IPS-15b (cell line): ENCODE measurements around the gene AIFM3.

ENCODE experiments used
- H3K27me3 ChIP-seq: one replicate; pipeline ENCODE4 v1.6.1; 2013; ENCODE audit warnings: low read length; ENCODE audit not compliant: control insufficient read depth, insufficient read depth
- H3K36me3 ChIP-seq: one replicate; pipeline ENCODE4 v1.6.1; 2013; ENCODE audit warnings: low read length; ENCODE audit not compliant: control insufficient read depth, insufficient read depth
- H3K4me1 ChIP-seq: one replicate; pipeline ENCODE4 v1.6.1; 2013; ENCODE audit warnings: mild to moderate bottlenecking, low read length; ENCODE audit not compliant: control insufficient read depth, insufficient read depth
- H3K4me3 ChIP-seq: one replicate; pipeline ENCODE4 v1.5.1; 2013; ENCODE audit warnings: low read depth, low read length
- H3K9ac ChIP-seq: one replicate; pipeline ENCODE4 v1.6.1; 2013; ENCODE audit warnings: low read depth, mild to moderate bottlenecking, low read length
- H3K9me3 ChIP-seq: one replicate; pipeline ENCODE4 v1.6.1; 2013; ENCODE audit warnings: mild to moderate bottlenecking, low read length; ENCODE audit not compliant: control insufficient read depth, insufficient read depth

Gene AIFM3

DNA sequence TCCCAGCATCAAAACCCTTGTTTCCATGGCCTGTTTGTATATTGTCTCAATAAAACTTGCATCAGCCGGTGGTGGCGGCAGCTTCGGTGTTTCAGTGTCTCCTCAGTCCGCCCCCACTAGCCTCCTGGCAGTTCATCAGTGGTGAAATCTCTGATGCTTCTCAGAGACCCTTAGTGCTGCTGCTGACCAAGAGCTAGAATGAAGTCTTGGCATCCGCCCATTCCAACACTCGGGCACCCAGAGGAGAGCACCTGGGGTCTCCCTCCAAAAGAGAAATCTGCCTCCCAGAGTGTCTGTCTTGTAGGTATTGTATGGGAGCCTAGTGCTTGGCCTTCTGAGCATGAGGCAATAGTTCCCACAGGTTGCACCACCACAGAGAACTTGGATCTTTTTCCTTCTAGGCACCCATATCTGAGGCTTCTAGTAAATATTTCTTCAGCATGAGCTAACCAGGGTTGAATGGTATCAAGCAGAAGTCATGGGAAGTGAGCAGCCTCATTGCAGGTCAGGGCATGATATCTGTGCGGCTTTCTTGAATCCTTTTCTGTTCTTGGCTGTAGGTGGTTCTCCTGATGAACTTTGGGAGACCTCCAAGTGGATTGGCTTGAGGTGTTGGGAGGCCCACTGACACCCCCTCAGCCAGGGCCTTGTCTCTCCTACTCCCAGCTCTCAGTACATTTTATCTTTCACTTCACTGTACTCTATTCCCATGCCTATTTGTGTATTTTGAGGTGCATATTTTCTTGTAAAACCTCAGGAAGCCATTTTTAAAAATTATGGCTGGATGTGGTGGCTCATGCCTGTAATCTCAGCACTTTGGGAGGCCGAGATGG is 13.2 kb upstream of the AIFM3 start:
- peaks cover 30% of the 10 kb centered on the region for H3K36me3 ChIP-seq
- peaks cover 11% of the 10 kb centered on the region for H3K27me3 ChIP-seq
- H3K9ac ChIP-seq = no peak overlapping the region
- no peak overlapping the region for H3K4me3 ChIP-seq
- peaks cover 4% of the 10 kb centered on the region for H3K4me1 ChIP-seq
- H3K9me3 ChIP-seq = no peaks in the 10 kb centered on the region

DNA sequence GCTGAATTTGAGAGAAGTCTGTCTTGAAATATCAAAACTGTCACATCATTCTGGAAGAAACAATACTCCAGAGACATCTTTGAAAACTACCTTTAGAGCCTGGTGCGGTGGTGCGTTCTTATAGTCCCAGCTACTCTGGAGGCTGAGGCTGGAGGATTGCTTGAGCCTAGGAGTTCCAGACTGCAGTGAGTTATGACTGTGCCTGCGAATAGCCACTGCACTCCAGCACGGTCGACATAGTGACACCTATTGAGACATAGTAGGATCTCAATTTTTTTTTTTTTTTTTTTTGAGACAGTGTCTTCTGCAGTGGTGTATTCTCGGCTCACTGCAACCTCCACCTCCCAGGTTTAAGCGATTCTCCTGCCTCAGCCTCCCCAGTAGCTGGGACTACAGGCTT is 11.5 kb upstream of the AIFM3 start:
- Histone ChIP-seq H3K4me1 (peaks cover 4% of the 10 kb centered on the region), H3K9ac (no peak overlapping the region)

DNA sequence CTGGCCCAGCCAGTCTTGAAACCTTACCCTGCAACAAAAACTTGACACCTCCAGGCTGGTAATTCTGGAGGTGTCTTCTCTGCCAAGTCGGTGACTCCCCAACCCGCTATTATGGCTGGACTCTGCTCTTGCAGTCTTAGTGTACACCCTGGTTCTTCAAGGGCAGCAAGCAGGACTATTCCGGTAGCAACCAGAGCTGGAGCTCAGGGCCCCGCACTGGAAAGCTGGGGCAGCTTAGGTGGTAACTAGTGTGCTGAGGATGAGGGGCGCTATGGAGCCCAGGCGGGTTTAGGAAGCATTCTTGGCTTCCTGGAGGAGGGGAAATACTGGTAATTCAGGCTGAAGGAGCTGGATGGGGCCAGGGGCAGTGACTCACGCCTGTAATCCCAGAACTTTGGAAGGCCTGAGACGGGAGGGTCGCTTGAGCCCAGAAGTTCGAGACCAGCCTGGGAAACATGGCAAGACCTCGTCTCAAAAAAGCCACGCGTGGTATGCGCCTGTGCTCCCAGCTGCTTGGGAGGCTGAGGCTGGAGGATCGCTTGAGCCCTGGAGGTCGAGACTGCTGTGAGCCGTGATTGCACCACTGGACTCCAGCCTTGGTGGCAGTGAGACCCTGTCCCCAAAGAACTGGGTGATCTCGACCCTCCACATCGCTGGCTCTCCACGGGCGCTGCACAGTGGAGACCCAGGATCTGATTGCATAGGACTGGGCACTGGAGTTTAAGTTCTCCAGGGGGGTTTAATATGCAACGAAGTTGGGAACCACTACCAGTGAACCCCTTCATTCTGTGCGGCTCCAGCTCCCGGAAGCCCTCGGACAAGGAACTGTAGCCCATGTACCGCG is 10.6 kb upstream of the AIFM3 start:
- Histone ChIP-seq H3K27me3 (peaks cover 11% of the 10 kb centered on the region), H3K9me3 (no peaks in the 10 kb centered on the region), H3K36me3 (peaks cover 15% of the 10 kb centered on the region), H3K4me1 (peaks cover 4% of the 10 kb centered on the region), H3K9ac (peak overlapping the region; percentile 70), H3K4me3 (peak overlapping the region; percentile 82)

More for the DNA sequence above, 11.5 kb upstream of the AIFM3 start:
- Histone ChIP-seq H3K4me3 (no peak overlapping the region), H3K27me3 (peaks cover 11% of the 10 kb centered on the region), H3K36me3 (peaks cover 24% of the 10 kb centered on the region), H3K9me3 (no peaks in the 10 kb centered on the region)

DNA sequence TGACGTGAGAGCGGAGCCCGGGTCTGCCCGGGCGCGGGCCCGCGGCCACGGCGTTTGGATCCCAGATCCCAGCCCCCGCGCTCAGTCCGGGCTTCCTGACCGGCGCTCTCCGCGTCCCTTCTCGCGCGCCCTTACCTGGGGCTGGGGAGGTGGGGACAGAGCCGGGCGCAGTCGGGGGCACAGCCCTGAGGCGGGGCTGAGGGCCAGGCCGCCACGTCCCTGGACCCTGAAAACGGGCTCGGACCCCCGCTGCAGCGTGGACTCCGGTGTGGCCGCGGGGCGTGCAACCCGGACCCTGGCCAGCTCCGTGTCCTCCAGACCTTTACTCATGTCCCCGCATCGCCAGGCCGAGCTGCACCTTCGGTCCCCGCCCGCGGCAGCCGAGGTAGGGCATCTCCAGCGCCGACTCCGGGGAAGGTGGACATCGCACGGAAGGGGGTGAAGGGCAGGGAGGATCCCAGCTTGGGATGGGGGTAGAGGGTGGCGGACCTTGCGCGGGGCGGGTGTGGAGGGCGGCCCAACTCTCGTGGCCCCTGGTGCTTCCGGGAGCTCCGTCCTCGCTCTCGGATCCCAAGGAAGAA is 9.9 kb upstream of the AIFM3 start:
- peaks cover 4% of the 10 kb centered on the region for H3K4me1 ChIP-seq
- peaks cover 12% of the 10 kb centered on the region for H3K36me3 ChIP-seq
- peaks cover 14% of the 10 kb centered on the region for H3K27me3 ChIP-seq
- H3K9me3 ChIP-seq = no peaks in the 10 kb centered on the region
- no peak overlapping the region for H3K9ac ChIP-seq
- peak overlapping the region; percentile 82 for H3K4me3 ChIP-seq

DNA sequence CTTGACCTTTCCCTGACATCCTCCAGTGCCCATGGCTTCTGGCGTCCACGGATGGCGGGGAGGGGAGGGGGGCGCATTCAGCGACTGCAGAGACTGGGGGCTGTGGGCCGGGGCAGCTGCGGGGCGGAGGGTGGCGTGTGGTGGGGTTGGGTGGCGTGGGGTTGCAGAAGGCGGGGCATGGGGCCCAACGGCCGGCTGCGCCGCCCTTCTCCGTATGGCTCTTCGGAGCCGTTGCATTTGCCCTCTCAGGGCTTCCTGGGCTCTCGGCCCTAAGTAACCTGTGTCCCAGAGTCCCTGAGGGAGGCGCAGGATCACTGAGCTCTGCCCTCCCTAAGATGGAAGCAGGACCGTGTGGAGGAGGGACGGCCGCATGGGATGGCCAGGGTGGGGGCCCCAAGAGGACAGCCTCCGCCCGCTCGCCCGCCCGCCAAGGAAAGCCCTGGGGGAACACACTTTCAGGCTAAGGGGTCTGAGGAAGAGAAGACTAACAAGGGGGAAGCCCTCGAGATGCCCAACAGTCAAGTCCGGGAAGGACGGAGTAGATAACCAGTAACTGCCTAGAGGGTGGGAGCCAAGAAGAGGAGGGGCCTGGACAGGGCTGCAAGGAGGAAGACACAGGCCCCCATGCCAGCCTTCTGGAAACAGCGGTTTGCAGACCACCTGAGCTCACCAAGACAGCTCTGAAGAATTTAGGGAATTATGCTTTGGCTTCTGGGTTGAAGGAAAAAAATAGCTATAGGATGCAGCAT is 9.2 kb upstream of the AIFM3 start:
- Histone ChIP-seq H3K27me3 (peaks cover 20% of the 10 kb centered on the region), H3K36me3 (peaks cover 6% of the 10 kb centered on the region), H3K9me3 (no peaks in the 10 kb centered on the region), H3K9ac (no peak overlapping the region), H3K4me3 (peak overlapping the region; percentile 82), H3K4me1 (peaks cover 4% of the 10 kb centered on the region)

DNA sequence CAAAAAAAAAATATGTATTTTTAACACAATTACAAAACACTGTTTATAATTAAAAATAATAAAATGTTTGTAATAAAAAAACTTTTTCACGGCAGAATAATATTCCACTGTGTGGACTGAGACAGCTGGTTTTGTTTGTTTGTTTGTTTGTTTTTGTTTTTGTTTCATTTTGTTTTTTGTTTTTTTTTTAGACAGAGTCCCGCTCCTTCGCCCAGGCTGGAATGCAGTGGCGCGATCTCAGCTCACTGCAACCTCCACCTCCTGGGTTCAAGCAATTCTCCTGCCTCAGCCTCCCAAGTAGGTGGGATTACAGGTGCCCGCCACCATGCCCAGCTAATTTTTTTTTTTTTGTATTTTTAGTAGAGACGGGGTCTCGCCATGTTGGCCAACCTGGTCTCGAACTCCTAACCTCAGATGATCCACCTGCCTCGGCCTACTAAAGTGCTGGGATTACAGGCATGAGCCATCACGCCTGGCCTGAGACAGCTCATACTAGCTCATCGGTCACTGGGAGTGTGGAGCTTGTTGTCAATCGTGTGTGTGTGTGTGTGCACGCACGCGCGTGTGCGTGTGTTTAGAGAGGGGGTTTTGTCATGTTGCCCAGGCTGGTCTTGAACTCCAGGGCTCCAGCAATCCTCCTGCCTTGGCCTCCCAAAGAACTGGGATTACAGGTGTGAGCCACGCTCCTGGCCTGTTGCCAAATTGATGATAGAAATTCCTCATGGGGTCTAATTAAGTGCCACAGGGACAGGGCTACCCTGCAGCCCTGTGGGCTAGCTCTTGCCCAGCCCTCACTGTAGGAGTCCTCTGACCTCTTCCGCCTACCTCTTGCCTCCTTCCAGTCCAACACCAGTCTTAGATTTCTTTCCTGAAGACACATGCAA is 7.2 kb upstream of the AIFM3 start:
- Histone ChIP-seq H3K9me3 (no peaks in the 10 kb centered on the region), H3K9ac (no peak overlapping the region), H3K27me3 (peaks cover 39% of the 10 kb centered on the region), H3K4me3 (no peak overlapping the region), H3K36me3 (no peaks in the 10 kb centered on the region), H3K4me1 (peaks cover 7% of the 10 kb centered on the region)

DNA sequence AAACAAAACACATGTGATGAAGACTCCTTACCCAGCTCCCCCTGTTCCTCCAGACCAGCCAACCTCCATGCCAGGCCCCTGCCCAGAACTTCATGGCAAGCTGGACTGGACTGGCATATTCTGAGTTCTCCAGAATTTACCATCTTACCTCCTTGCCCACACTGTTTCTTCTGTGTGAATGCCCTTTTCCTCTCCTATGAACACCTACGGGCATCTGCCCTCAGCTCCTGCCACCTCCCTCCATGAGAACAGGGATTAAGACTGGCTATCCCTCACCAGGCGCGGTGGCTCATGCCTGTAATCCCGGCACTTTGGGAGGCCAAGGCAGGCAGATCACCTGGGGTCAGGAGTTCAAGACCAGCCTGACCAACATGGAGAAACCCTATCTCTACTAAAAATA is 6.4 kb upstream of the AIFM3 start:
- no peaks in the 10 kb centered on the region for H3K9me3 ChIP-seq
- peaks cover 44% of the 10 kb centered on the region for H3K27me3 ChIP-seq
- no peaks in the 10 kb centered on the region for H3K36me3 ChIP-seq
- H3K4me1 ChIP-seq = peaks cover 7% of the 10 kb centered on the region
- H3K4me3 ChIP-seq = no peak overlapping the region
- no peak overlapping the region for H3K9ac ChIP-seq

DNA sequence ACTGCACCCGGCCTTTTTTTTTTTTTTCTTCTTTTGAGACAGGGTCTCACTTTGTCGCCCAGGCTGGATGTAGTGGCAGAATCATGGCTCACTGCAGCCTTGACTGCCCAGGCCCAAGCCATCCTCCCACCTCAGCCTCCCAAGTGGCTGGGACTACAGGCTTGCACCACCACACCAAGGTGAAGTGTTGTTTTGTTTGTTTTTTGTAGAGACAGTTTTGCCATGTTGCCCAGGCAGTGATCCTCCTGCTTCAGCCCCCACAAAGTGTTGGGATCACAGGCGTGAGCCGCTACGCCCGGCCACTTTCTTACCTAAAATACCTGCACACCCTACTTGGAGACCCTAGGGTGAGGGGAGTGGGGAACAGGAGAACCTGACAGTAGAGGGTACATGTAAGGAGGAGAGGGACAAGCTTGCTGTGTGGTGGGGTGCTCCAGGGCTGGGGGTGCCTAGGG is 4.5 kb upstream of the AIFM3 start:
- H3K9ac ChIP-seq = no peak overlapping the region
- peaks cover 3% of the 10 kb centered on the region for H3K4me1 ChIP-seq
- peaks cover 61% of the 10 kb centered on the region for H3K27me3 ChIP-seq
- no peaks in the 10 kb centered on the region for H3K36me3 ChIP-seq
- H3K4me3 ChIP-seq = no peak overlapping the region
- H3K9me3 ChIP-seq = no peaks in the 10 kb centered on the region

DNA sequence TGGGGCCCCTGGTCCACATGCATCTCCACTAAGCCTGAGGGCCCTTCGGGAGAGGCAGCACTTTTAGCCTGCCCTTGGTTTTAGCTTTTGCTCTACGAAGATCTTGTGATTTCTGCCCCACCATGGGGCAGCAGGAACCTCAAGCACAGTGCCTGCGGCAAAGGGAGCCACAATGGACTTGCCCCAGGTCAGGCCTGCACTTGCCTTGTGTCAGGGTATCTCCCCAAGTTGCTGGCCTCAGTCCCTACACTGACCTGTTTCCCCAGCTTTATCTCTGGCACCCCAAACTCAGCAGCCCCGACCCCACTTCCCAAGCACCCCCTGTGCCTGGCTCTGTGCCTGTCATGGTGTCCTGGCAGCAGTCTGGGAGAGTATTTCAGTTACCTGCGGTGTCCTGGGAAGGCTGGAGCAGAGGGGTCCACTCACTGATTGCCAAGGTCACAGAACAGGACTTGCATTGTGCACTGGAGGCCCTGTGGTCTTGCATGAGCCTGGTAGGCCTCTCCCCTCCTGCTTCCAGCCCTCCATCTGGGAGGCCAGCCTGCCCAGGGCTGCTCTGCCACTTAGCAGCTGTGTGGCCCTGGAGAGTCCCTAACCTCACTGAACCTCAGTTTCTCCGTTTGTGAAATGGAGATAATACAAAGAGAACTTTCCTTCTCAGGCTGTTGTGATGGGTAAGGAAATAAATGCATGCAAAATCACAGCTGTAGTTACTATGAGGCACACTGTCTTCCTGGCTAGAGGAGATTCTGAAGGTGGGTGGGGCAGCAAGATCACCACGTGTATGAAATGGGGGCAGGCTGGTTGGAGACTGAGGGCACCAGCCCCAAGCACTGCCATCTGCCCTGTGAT is 3.6 kb upstream of the AIFM3 start:
- no peak overlapping the region for H3K9ac ChIP-seq
- peaks cover 7% of the 10 kb centered on the region for H3K4me1 ChIP-seq
- H3K27me3 ChIP-seq = peaks cover 63% of the 10 kb centered on the region
- no peaks in the 10 kb centered on the region for H3K9me3 ChIP-seq
- H3K36me3 ChIP-seq = no peaks in the 10 kb centered on the region
- H3K4me3 ChIP-seq = no peak overlapping the region
